ENCODE results near the gene SPTBN1. TPM values are rescaled to one million over a fixed set of nuclear protein-coding genes. Genes with fewer than 3 reads are reported as not detected.

Gene SPTBN1
- total RNA-seq, 4 donors from 2014 or later: 171 to 293 (median 247) TPM

GRCh38 chr2:54565551-54565950 is 109.4 kb downstream of the SPTBN1 start:
- no peaks in the 10 kb centered on the region for H3K27me3 ChIP-seq
- no peaks in the 10 kb centered on the region for H3K9me3 ChIP-seq
- no peak for DNase-seq
- no peak overlapping the region for H3K27ac ChIP-seq
- H3K4me1 ChIP-seq: peaks cover 0 to 46% (median 14%) of the 10 kb centered on the region in 4 donors
- TF ChIP-seq POLR2A (IDR thresholded peaks at IDR 0.05): no peak
- TF ChIP-seq, protein P1, sequence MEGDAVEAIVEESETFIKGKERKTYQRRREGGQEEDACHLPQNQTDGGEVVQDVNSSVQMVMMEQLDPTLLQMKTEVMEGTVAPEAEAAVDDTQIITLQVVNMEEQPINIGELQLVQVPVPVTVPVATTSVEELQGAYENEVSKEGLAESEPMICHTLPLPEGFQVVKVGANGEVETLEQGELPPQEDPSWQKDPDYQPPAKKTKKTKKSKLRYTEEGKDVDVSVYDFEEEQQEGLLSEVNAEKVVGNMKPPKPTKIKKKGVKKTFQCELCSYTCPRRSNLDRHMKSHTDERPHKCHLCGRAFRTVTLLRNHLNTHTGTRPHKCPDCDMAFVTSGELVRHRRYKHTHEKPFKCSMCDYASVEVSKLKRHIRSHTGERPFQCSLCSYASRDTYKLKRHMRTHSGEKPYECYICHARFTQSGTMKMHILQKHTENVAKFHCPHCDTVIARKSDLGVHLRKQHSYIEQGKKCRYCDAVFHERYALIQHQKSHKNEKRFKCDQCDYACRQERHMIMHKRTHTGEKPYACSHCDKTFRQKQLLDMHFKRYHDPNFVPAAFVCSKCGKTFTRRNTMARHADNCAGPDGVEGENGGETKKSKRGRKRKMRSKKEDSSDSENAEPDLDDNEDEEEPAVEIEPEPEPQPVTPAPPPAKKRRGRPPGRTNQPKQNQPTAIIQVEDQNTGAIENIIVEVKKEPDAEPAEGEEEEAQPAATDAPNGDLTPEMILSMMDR (IDR thresholded peaks at IDR 0.05): no peak
- H3K4me3 ChIP-seq: no peak overlapping the region
- no peaks in the 10 kb centered on the region for H3K36me3 ChIP-seq

GRCh38 chr2:54566896-54567295 is 110.8 kb downstream of the SPTBN1 start:
- H3K27ac ChIP-seq: no peak overlapping the region
- no peak overlapping the region for H3K4me3 ChIP-seq
- no peaks in the 10 kb centered on the region for H3K27me3 ChIP-seq
- no peaks in the 10 kb centered on the region for H3K9me3 ChIP-seq
- DNase-seq: no peak
- peaks cover 0 to 47% (median 18%) of the 10 kb centered on the region in 4 donors for H3K4me1 ChIP-seq
- TF ChIP-seq POLR2A (IDR thresholded peaks at IDR 0.05): no peak
- TF ChIP-seq, protein P1 (IDR thresholded peaks at IDR 0.05): no peak
- H3K36me3 ChIP-seq: no peaks in the 10 kb centered on the region

- no peak overlapping the region for H3K4me3 ChIP-seq
- H3K9me3 ChIP-seq: no peaks in the 10 kb centered on the region
- H3K4me1 ChIP-seq: peaks cover 4 to 57% (median 30%) of the 10 kb centered on the region in 4 donors
- TF ChIP-seq, protein P1 (IDR thresholded peaks at IDR 0.05): no peak
- TF ChIP-seq POLR2A (IDR thresholded peaks at IDR 0.05): no peak
- H3K36me3 ChIP-seq: no peaks in the 10 kb centered on the region
- DNase-seq: peak in 1 of 3 donors; percentile 64
- no peaks in the 10 kb centered on the region for H3K27me3 ChIP-seq
- peak overlapping the region; percentile 79 to 97 (median 87) for H3K27ac ChIP-seq
Measured at GRCh38 chr2:54568876-54569321, 112.8 kb downstream of the SPTBN1 start.

GRCh38 chr2:54569745-54570301 is 113.7 kb downstream of the SPTBN1 start:
- H3K27me3 ChIP-seq: no peaks in the 10 kb centered on the region
- peak in 2 of 3 donors; percentile 76 to 80 for DNase-seq
- no peak overlapping the region for H3K4me3 ChIP-seq
- peak overlapping the region; percentile 79 to 97 (median 87) for H3K27ac ChIP-seq
- no peak for TF ChIP-seq POLR2A (IDR thresholded peaks at IDR 0.05)
- TF ChIP-seq, protein P1 (IDR thresholded peaks at IDR 0.05): no peak
- peaks cover 4 to 59% (median 34%) of the 10 kb centered on the region in 4 donors for H3K4me1 ChIP-seq
- H3K9me3 ChIP-seq: no peaks in the 10 kb centered on the region
- no peaks in the 10 kb centered on the region for H3K36me3 ChIP-seq

DNA sequence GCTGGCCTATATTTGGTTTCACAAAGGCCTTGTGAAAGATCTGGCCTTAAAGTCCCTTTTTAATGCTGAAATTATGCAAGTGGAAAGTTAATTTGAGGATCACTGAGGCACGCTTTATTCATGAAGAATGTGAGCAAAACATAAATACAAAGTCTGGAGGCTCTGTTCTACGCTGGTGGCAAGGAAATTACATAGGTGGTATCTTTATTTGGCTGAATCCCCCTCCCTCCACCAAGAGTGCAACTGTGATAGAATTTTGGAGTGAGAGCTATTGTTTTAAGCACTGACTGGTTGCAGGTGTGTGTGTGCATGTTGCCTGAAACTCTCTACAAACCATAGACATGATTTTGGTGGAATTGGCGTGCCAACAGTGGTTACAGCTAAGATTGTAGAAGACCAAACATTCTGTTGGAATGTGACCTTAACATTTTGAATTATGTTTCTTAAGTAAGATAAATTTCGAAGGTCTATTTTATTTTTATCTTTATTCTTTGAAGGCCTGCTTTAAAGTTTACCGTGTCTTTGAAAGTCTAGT is 114.3 kb downstream of the SPTBN1 start:
- Histone ChIP-seq H3K36me3 (no peaks in the 10 kb centered on the region), H3K9me3 (no peaks in the 10 kb centered on the region), H3K27ac (peak overlapping the region; percentile 79 to 97 (median 87)), H3K4me1 (peaks cover 4 to 65% (median 37%) of the 10 kb centered on the region in 4 donors), H3K27me3 (no peaks in the 10 kb centered on the region), H3K4me3 (no peak overlapping the region)
- no peak for DNase-seq
- TF ChIP-seq, protein P1 (IDR thresholded peaks at IDR 0.05): no peak
- TF ChIP-seq POLR2A (IDR thresholded peaks at IDR 0.05): no peak
